Adipocyte (in vitro differentiated cells): ENCODE measurements around the gene ARL4A.

Experiments used
- DNase-seq: peaks from one replicate; pipeline ENCODE4 v3.0.0-alpha.2; 2015; ENCODE audit warnings: low read depth
- H3K27me3 ChIP-seq: replicated peaks from 2 replicates; pipeline ENCODE4 v1.7.0; 2013; ENCODE audit warnings: mild to moderate bottlenecking, low read length, moderate library complexity; ENCODE audit not compliant: control insufficient read depth, insufficient read depth
- H3K36me3 ChIP-seq: 2 replicates; pipeline ENCODE4 v1.7.0; 2013; ENCODE audit warnings: low read length, mild to moderate bottlenecking, moderate library complexity; ENCODE audit not compliant: control insufficient read depth, insufficient read depth, severe bottlenecking
- H3K4me1 ChIP-seq: 2 replicates; pipeline ENCODE4 v1.7.0; 2013; ENCODE audit warnings: mild to moderate bottlenecking, low read length, moderate library complexity; ENCODE audit not compliant: control insufficient read depth, insufficient read depth
- H3K4me3 ChIP-seq: 2 replicates; pipeline ENCODE4 v1.7.0; 2013; ENCODE audit warnings: mild to moderate bottlenecking, low read length, moderate library complexity
- H3K9ac ChIP-seq: 2 replicates; pipeline ENCODE4 v1.7.0; 2013; ENCODE audit warnings: mild to moderate bottlenecking, low read length, moderate library complexity
- H3K9me3 ChIP-seq: 2 replicates; pipeline ENCODE4 v1.7.0; 2013; ENCODE audit warnings: mild to moderate bottlenecking, low read length, moderate library complexity; ENCODE audit not compliant: control insufficient read depth

ARL4A gene

GRCh38 chr7:12706900-12707536 lies 19.6 kb downstream of the ARL4A start:
- H3K9me3 ChIP-seq: peaks cover 3% of the 10 kb centered on the region
- peaks cover 25% of the 10 kb centered on the region for H3K4me1 ChIP-seq

DNA sequence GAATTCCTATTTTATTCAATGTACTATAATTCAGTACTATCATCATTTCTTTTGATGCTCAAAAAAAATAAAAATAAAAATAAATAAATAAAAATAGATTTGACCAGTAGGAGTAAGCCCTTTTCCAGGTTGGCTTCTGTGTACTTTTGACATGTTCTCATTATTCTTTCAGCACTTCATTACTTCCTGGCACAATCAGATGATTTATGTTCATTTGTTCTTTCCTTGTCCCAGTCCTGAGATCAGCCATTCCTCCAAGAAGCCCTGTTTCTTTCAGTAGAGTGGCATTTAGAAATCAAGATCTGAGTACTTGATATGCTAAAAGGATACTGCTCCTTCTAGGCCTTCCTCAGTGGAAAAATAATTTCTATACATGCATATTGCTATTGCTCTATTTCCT lies 20.9 kb downstream of the ARL4A start:
- no peak overlapping the region for H3K9ac ChIP-seq
- DNase-seq: no peak
- H3K4me1 ChIP-seq: peaks cover 31% of the 10 kb centered on the region
- H3K36me3 ChIP-seq: no peaks in the 10 kb centered on the region
- no peak overlapping the region for H3K4me3 ChIP-seq
- no peaks in the 10 kb centered on the region for H3K9me3 ChIP-seq
- no peaks in the 10 kb centered on the region for H3K27me3 ChIP-seq

More at GRCh38 chr7:12706900-12707536, 19.6 kb downstream of the ARL4A start:
- H3K4me3 ChIP-seq: no peak overlapping the region
- no peaks in the 10 kb centered on the region for H3K27me3 ChIP-seq
- peak; percentile 36 for DNase-seq
- no peaks in the 10 kb centered on the region for H3K36me3 ChIP-seq
- no peak overlapping the region for H3K9ac ChIP-seq

- Histone ChIP-seq H3K9ac (no peak overlapping the region), H3K9me3 (no peaks in the 10 kb centered on the region), H3K4me3 (no peak overlapping the region), H3K4me1 (peaks cover 32% of the 10 kb centered on the region), H3K36me3 (no peaks in the 10 kb centered on the region), H3K27me3 (no peaks in the 10 kb centered on the region)
- DNase-seq: peak; percentile 73
Measured at GRCh38 chr7:12709726-12710502, 22.5 kb downstream of the ARL4A start.

GRCh38 chr7:12711124-12711523 lies 23.7 kb downstream of the ARL4A start:
- Histone ChIP-seq H3K9ac (no peak overlapping the region), H3K9me3 (no peaks in the 10 kb centered on the region), H3K36me3 (no peaks in the 10 kb centered on the region), H3K4me1 (peaks cover 40% of the 10 kb centered on the region), H3K4me3 (no peak overlapping the region), H3K27me3 (no peaks in the 10 kb centered on the region)
- no peak for DNase-seq

- peaks cover 41% of the 10 kb centered on the region for H3K4me1 ChIP-seq
- no peaks in the 10 kb centered on the region for H3K27me3 ChIP-seq
- H3K4me3 ChIP-seq: no peak overlapping the region
- H3K36me3 ChIP-seq: no peaks in the 10 kb centered on the region
- no peaks in the 10 kb centered on the region for H3K9me3 ChIP-seq
- DNase-seq: no peak
- no peak overlapping the region for H3K9ac ChIP-seq
Measured at GRCh38 chr7:12712236-12712635, 24.8 kb downstream of the ARL4A start.

- no peaks in the 10 kb centered on the region for H3K9me3 ChIP-seq
Measured at GRCh38 chr7:12713625-12714378, 26.4 kb downstream of the ARL4A start.

GRCh38 chr7:12714379-12714737 lies 26.9 kb downstream of the ARL4A start:
- no peak overlapping the region for H3K9ac ChIP-seq
- no peaks in the 10 kb centered on the region for H3K36me3 ChIP-seq
- H3K4me1 ChIP-seq: peaks cover 45% of the 10 kb centered on the region
- no peaks in the 10 kb centered on the region for H3K9me3 ChIP-seq
- H3K4me3 ChIP-seq: no peak overlapping the region
- no peaks in the 10 kb centered on the region for H3K27me3 ChIP-seq
- no peak for DNase-seq

More at GRCh38 chr7:12713625-12714378, 26.4 kb downstream of the ARL4A start:
- Histone ChIP-seq H3K9ac (no peak overlapping the region), H3K4me3 (no peak overlapping the region), H3K27me3 (no peaks in the 10 kb centered on the region), H3K36me3 (no peaks in the 10 kb centered on the region), H3K4me1 (peaks cover 41% of the 10 kb centered on the region)
- no peak for DNase-seq

GRCh38 chr7:12715372-12716133 lies 28.1 kb downstream of the ARL4A start:
- peak overlapping the region; percentile 71 for H3K4me3 ChIP-seq

DNA sequence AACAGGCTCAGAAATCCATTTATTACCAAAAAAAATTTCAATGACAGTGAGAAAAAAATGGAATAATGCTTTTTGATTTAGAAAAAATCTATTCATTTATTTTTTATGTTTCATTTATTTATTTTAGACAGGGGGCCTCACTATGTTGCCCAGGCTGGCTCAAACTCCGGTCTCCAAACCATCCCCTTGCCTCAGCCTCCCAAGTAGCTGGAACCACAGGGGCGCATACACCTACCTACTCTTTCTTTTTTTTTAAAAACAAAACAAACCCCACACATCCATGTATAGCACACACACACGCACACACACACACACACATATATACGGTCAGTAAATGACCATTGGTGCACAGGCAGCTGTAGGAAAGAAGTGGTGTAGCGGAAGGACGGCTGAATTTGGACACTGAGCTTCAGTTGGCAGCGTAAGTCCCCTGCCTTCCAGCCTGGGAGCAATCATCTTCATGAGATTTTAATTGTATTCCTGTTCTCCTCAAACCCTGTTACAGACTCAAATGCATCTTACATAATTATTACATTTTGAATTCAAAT lies 28.8 kb downstream of the ARL4A start:
- Histone ChIP-seq H3K27me3 (no peaks in the 10 kb centered on the region), H3K36me3 (no peaks in the 10 kb centered on the region), H3K4me1 (peaks cover 45% of the 10 kb centered on the region), H3K4me3 (peak overlapping the region; percentile 71), H3K9ac (peak overlapping the region; percentile 75), H3K9me3 (no peaks in the 10 kb centered on the region)
- DNase-seq: peak; percentile 15

More at GRCh38 chr7:12715372-12716133, 28.1 kb downstream of the ARL4A start:
- Histone ChIP-seq H3K9ac (peak overlapping the region; percentile 75), H3K4me1 (peaks cover 45% of the 10 kb centered on the region), H3K36me3 (no peaks in the 10 kb centered on the region), H3K27me3 (no peaks in the 10 kb centered on the region), H3K9me3 (no peaks in the 10 kb centered on the region)
- DNase-seq: peak; percentile 93

DNA sequence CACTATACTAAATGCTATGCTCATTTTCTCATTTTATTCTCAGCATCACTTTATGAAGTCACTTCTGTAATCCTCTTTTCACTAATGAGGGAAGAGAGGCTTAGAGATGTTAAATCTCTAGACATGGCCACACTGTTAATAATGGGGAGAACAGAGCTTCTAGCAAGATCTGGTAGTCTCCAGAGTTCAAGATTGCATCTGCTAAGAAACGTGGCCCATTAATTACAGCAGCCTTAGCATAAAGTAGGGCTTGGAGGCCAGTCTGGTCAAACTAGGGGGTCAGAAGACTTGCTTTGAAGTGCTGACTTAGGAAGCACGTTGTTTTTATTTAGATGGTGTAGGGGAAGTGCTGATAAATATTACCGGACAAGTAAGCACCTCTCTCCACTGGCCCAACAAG lies 29.3 kb downstream of the ARL4A start:
- no peak for DNase-seq
- H3K27me3 ChIP-seq: no peaks in the 10 kb centered on the region
- H3K4me1 ChIP-seq: peaks cover 45% of the 10 kb centered on the region
- H3K9ac ChIP-seq: peak overlapping the region; percentile 75
- H3K36me3 ChIP-seq: no peaks in the 10 kb centered on the region
- no peaks in the 10 kb centered on the region for H3K9me3 ChIP-seq
- H3K4me3 ChIP-seq: peak overlapping the region; percentile 71
